DOHH2 (cell line): ENCODE data around the gene GANC.
A peak's percentile ranks its signal among the peaks of the same experiment; 100 is the strongest.
"Not testable (repeated sequence)": the region's sequence is repeated elsewhere in the genome, so short reads cannot be mapped to it uniquely, and the experiment has no call there.

Experiments used
- H3F3A ChIP-seq: fragments of 200-600 bp; sonication (generic), shearing (Covaris generic); 2 replicates; pipeline ENCODE4 v1.6.0; 2016; ENCODE audit warnings: antibody characterized with exemption, mild to moderate bottlenecking; ENCODE audit not compliant: control insufficient read depth, insufficient read depth
- H3K27ac ChIP-seq: fragments of 200-600 bp; sonication (generic); 2 replicates; pipeline ENCODE4 v1.5.1; 2014; ENCODE audit warnings: low read depth, mild to moderate bottlenecking, low read length, moderate library complexity
- H3K27me3 ChIP-seq: fragments of 200-600 bp; sonication (generic); 2 replicates; pipeline ENCODE4 v1.6.1; 2014; ENCODE audit warnings: mild to moderate bottlenecking, low read length, mixed read lengths; ENCODE audit not compliant: control insufficient read depth
- H3K36me3 ChIP-seq: fragments of 200-600 bp; sonication (generic); 2 replicates; pipeline ENCODE4 v1.6.1; 2014; ENCODE audit warnings: mild to moderate bottlenecking, low read length, moderate library complexity, mixed read lengths; ENCODE audit not compliant: control insufficient read depth
- H3K4me1 ChIP-seq: fragments of 200-600 bp; sonication (generic); 2 replicates; pipeline ENCODE4 v1.6.1; 2014; ENCODE audit warnings: mild to moderate bottlenecking, low read length, mixed read lengths; ENCODE audit not compliant: control insufficient read depth
- H3K4me2 ChIP-seq: fragments of 200-600 bp; sonication (generic); 2 replicates; pipeline ENCODE4 v1.6.0; 2014; ENCODE audit warnings: mild to moderate bottlenecking, low read length, moderate library complexity
- H3K4me3 ChIP-seq: fragments of 200-600 bp; sonication (generic); 2 replicates; pipeline ENCODE4 v1.5.1; 2014; ENCODE audit warnings: mild to moderate bottlenecking, low read length, mixed read lengths
- H3K79me2 ChIP-seq: fragments of 200-600 bp; sonication (generic); 2 replicates; pipeline ENCODE4 v1.6.1; 2014; ENCODE audit warnings: mild to moderate bottlenecking, low read length, mixed read lengths; ENCODE audit not compliant: control insufficient read depth
- H3K9me2 ChIP-seq: fragments of 200-600 bp; sonication (generic); replicated peaks from 2 replicates; pipeline ENCODE4 v1.6.1; 2014; ENCODE audit warnings: mild to moderate bottlenecking, low read length, mixed read lengths; ENCODE audit not compliant: control insufficient read depth
- H3K9me3 ChIP-seq: fragments of 200-600 bp; sonication (generic); 2 replicates; pipeline ENCODE4 v1.6.1; 2014; ENCODE audit warnings: antibody characterized with exemption, low read length, mixed read lengths; ENCODE audit not compliant: control insufficient read depth, insufficient read depth
- H4K20me1 ChIP-seq: fragments of 200-600 bp; sonication (generic); 2 replicates; pipeline ENCODE4 v1.6.0; 2014; ENCODE audit warnings: low read depth, mild to moderate bottlenecking, antibody characterized with exemption, low read length, moderate library complexity; ENCODE audit not compliant: control insufficient read depth, insufficient read depth
- CTCF ChIP-seq: fragments of 200-600 bp; sonication (generic); IDR thresholded peaks from one replicate; pipeline ENCODE4 v1.5.1; 2014; ENCODE audit warnings: antibody characterized with exemption, mild to moderate bottlenecking, low read depth, low read length; ENCODE audit not compliant: poor library complexity, severe bottlenecking
- EZH2phosphoT487 ChIP-seq: fragments of 200-600 bp; sonication (generic); IDR thresholded peaks from 2 replicates; pipeline ENCODE4 v1.6.1; 2017; ENCODE audit warnings: borderline replicate concordance, mild to moderate bottlenecking, antibody characterized with exemption, low read length, moderate library complexity, mixed read lengths

GANC gene, protein sequence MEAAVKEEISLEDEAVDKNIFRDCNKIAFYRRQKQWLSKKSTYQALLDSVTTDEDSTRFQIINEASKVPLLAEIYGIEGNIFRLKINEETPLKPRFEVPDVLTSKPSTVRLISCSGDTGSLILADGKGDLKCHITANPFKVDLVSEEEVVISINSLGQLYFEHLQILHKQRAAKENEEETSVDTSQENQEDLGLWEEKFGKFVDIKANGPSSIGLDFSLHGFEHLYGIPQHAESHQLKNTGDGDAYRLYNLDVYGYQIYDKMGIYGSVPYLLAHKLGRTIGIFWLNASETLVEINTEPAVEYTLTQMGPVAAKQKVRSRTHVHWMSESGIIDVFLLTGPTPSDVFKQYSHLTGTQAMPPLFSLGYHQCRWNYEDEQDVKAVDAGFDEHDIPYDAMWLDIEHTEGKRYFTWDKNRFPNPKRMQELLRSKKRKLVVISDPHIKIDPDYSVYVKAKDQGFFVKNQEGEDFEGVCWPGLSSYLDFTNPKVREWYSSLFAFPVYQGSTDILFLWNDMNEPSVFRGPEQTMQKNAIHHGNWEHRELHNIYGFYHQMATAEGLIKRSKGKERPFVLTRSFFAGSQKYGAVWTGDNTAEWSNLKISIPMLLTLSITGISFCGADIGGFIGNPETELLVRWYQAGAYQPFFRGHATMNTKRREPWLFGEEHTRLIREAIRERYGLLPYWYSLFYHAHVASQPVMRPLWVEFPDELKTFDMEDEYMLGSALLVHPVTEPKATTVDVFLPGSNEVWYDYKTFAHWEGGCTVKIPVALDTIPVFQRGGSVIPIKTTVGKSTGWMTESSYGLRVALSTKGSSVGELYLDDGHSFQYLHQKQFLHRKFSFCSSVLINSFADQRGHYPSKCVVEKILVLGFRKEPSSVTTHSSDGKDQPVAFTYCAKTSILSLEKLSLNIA (N-terminal part only)

DNA sequence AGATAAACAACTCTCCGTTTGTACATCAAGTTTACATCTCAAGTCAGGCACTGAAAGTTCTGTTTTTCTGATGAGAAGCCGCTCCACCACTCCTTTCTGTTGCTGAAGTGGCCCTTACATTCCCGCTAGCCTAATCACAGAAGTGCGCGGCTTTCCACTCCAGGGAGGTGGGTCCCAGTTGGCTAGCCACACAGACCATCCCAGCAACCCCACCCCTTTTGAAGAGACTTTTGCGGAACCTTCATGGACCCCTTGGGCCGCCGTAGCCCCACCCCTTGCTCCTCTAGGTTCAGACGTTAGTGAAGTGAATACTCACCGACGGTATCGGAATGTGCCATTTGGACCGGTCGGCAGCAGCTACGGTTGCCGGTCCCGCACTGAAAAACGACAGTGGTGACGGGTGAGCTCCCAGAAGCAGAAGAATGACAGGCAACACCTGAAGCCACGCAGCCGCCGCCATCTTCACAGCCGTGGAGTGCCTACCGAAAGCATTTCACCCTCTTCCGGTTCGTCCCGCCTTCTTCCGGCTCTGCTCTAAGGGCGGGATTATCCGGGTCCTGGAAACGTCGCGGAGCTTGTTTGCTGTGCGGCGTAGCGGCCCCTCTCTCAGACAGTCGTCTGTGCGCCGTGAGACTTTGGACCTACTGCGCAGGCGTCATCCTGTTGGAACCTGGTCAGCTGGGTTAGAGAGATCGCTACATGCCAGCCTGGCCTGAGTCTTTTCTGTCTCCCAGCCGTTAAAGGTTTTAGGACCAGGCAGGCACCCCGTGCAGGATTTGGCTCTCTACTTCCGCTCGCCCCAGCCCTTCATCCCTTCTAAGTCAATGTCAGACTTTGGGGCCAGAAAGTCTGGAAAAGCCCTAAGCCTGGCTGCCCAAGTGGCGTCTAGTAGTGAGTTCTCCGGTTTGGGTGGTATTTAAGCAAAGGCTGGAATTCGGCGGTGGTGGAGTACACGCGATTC, at the start of gene GANC, which contains the start of gene TMEM87A:
TSS of gene GANC (plus strand) at position 263 of the 961 bp plus-strand sequence. CDS start 1,281 bp downstream, outside the sequence.
TSS of gene TMEM87A (minus strand) at position 495 of the 961 bp plus-strand sequence. CDS start at position 460, 35 bp downstream.
- Histone ChIP-seq H3K9me2 (no peaks in the 10 kb centered on the region), H3F3A (no peaks in the 10 kb centered on the region), H3K27me3 (no peaks in the 10 kb centered on the region), H3K4me1 (peaks cover 32% of the 10 kb centered on the region), H3K4me3 (peak within 1 kb of the TSS; percentile 85), H3K4me2 (peak within 1 kb of the TSS; percentile 70), H4K20me1 (no peaks in the 10 kb centered on the region), H3K36me3 (peaks cover 12% of the 10 kb centered on the region), H3K27ac (peak within 1 kb of the TSS; percentile 71), H3K79me2 (peaks cover 69% of the 10 kb centered on the region), H3K9me3 (no peaks in the 10 kb centered on the region)
- TF ChIP-seq CTCF, result no peak
- no peak for TF ChIP-seq EZH2phosphoT487

DNA sequence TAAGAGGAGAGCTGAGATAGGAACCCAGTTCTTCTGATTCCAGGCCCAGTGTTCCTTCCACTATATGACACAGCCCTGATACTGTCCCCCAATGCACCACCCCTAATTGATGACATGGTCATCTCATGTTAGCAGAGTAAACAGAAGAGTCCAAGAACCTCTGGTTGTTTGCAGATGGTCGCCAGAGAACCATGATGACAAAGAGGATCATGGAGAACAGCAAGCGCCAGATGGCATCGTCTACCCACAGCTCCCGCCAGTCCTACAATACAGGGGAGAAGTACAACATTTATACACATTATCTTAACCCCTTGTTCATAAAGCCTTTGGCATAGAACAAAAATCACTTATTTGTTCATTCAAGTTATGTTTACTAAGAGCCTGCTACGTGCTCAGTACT, 46.4 kb upstream of the GANC start:
- no peaks in the 10 kb centered on the region for H3K79me2 ChIP-seq
- H3F3A ChIP-seq, result no peaks in the 10 kb centered on the region
- peaks cover 5% of the 10 kb centered on the region; the same call in 1 of the 2 replicates for H3K4me1 ChIP-seq
- no peaks in the 10 kb centered on the region for H3K27me3 ChIP-seq
- no peak overlapping the region for H3K27ac ChIP-seq
- H3K4me2 ChIP-seq, result no peak overlapping the region
- H3K4me3 ChIP-seq, result no peak overlapping the region
- peaks cover 31% of the 10 kb centered on the region for H3K36me3 ChIP-seq
- H3K9me2 ChIP-seq, result no peaks in the 10 kb centered on the region
- H3K9me3 ChIP-seq, result no peaks in the 10 kb centered on the region
- TF ChIP-seq EZH2phosphoT487 (no peak), CTCF (no peak)
- H4K20me1 ChIP-seq, result no peaks in the 10 kb centered on the region

GRCh38 chr15:42228036-42228435, 45.0 kb upstream of the GANC start:
- Histone ChIP-seq H3K27me3 (no peaks in the 10 kb centered on the region), H3K79me2 (no peaks in the 10 kb centered on the region), H3K36me3 (peaks cover 36% of the 10 kb centered on the region), H3F3A (no peaks in the 10 kb centered on the region), H3K27ac (no peak overlapping the region), H3K4me2 (no peak overlapping the region), H3K9me2 (no peaks in the 10 kb centered on the region), H3K9me3 (no peaks in the 10 kb centered on the region), H3K4me3 (no peak overlapping the region), H4K20me1 (no peaks in the 10 kb centered on the region), H3K4me1 (peaks cover 5% of the 10 kb centered on the region; the same call in 1 of the 2 replicates)
- TF ChIP-seq EZH2phosphoT487 (no peak), CTCF (no peak)

- H3K9me3 ChIP-seq, H3K79me2 ChIP-seq, H3K27me3 ChIP-seq, H3K4me3 ChIP-seq, H3K9me2 ChIP-seq, H3K4me2 ChIP-seq, H4K20me1 ChIP-seq, H3K4me1 ChIP-seq, H3F3A ChIP-seq, H3K27ac ChIP-seq: not testable (repeated sequence)
- H3K36me3 ChIP-seq, result peaks cover 37% of the 10 kb centered on the region
Measured at GRCh38 chr15:42228981-42229380, 44.0 kb upstream of the GANC start.
